ENCODE measurements around the gene PSMD5.

DNA sequence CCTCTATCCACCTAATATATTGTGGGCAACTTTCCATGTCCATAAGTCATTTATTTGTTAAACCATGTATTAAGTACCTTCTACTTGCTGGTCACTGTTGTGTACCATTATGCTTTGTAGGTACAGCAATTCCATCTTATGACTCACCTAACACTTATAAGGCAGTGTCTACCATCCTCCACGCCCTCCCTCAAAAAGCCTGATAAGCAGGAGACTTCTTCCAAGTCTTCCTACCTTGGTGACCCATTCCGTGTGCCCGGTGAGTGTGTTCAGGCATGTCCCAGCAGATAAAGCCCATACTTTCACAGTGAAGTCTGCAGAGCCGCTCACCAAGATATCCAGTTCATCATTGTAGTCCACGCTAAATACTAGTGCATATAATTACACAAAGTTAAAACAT is 66.9 kb downstream of the PSMD5 start:
- TF ChIP-seq CTCF (IDR thresholded peaks at IDR 0.05) (no peak), POLR2A (IDR thresholded peaks at IDR 0.05) (no peak), EP300 (IDR thresholded peaks at IDR 0.05) (no peak)
